Fibroblast of mammary gland (primary cell): ENCODE measurements around the gene SNX9.

Source experiments
- DNase-seq: peaks from one replicate; pipeline ENCODE4 v3.0.0-alpha.2; 2010; ENCODE audit warnings: low read depth
- H3K4me3 ChIP-seq: 2 replicates; pipeline ENCODE4 v1.5.1; 2011; ENCODE audit warnings: low read depth, mild to moderate bottlenecking, low read length, moderate library complexity; ENCODE audit not compliant: control insufficient read depth
- TF ChIP-seq, protein P1 (sequence below): conservative IDR thresholded peaks from 2 replicates; pipeline ENCODE4 v1.5.1; 2011; ENCODE audit warnings: low read depth, low read length, inconsistent platforms; ENCODE audit not compliant: control insufficient read depth, insufficient read depth

SNX9 gene

GRCh38 chr6:157811137-157811475, 11.9 kb upstream of the SNX9 start:
- TF ChIP-seq, protein P1, sequence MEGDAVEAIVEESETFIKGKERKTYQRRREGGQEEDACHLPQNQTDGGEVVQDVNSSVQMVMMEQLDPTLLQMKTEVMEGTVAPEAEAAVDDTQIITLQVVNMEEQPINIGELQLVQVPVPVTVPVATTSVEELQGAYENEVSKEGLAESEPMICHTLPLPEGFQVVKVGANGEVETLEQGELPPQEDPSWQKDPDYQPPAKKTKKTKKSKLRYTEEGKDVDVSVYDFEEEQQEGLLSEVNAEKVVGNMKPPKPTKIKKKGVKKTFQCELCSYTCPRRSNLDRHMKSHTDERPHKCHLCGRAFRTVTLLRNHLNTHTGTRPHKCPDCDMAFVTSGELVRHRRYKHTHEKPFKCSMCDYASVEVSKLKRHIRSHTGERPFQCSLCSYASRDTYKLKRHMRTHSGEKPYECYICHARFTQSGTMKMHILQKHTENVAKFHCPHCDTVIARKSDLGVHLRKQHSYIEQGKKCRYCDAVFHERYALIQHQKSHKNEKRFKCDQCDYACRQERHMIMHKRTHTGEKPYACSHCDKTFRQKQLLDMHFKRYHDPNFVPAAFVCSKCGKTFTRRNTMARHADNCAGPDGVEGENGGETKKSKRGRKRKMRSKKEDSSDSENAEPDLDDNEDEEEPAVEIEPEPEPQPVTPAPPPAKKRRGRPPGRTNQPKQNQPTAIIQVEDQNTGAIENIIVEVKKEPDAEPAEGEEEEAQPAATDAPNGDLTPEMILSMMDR = no peak
- no peak for DNase-seq
- no peak overlapping the region for H3K4me3 ChIP-seq

DNA sequence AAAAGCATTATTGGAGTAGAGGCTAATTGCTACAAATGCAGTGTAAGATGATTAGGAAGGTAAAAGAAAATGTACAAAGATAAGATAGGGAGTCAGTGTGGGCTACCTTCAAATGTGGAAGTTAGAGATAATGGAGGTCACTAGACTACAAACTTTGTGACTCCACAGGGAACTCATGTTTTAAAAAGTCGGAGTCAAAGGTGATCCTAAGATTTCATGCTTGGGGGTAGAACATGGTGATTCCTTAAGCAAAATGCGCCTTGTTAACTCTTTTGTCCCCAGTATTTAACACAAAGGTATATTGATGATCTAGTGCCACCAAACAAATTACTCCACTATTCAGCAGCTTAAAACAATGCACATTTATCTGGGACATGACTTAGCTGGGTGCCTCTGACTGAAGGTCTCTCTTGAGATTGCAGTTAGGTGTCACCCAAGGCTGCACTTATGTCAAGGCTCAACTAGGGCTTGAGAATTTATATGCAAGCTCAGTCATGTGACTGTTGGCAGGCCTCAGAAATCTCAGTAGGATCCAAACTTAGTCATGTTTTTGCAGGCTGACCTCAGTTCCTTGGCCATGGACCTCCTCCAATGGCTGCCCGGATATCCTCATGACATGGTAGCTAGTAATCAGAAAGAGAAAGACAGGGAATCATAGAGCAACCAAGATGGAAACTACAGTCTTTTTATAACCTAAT, 11.4 kb upstream of the SNX9 start:
- peak; percentile 86 for DNase-seq
- TF ChIP-seq, protein P1 = no peak
- H3K4me3 ChIP-seq = no peak overlapping the region

- TF ChIP-seq, protein P1 = no peak
- DNase-seq = no peak
Measured at GRCh38 chr6:157812425-157813171, 10.4 kb upstream of the SNX9 start.

DNA sequence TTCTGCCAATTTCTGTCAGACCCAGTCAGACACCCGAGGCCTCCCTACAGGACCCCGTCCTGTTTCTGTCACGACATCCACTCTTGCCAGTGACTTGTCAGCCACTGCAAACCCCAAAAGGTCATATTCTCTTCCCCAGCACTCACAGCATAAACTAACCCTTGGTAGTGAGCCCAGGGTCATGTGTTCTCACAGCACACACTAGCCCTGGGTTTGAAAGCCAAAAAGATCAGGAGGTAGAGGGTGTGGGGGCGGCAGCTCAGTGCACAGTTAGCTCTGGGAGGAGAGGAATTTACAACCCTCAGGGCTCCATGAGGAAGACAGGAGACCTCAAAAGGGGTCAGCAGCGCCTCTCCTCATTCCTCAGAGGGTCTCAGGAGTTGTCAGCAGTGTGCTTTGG, 9.9 kb upstream of the SNX9 start:
- TF ChIP-seq, protein P1 = no peak
- no peak overlapping the region for H3K4me3 ChIP-seq
- peak; percentile 85 for DNase-seq

More at GRCh38 chr6:157812425-157813171, 10.4 kb upstream of the SNX9 start:
- H3K4me3 ChIP-seq = no peak overlapping the region

DNA sequence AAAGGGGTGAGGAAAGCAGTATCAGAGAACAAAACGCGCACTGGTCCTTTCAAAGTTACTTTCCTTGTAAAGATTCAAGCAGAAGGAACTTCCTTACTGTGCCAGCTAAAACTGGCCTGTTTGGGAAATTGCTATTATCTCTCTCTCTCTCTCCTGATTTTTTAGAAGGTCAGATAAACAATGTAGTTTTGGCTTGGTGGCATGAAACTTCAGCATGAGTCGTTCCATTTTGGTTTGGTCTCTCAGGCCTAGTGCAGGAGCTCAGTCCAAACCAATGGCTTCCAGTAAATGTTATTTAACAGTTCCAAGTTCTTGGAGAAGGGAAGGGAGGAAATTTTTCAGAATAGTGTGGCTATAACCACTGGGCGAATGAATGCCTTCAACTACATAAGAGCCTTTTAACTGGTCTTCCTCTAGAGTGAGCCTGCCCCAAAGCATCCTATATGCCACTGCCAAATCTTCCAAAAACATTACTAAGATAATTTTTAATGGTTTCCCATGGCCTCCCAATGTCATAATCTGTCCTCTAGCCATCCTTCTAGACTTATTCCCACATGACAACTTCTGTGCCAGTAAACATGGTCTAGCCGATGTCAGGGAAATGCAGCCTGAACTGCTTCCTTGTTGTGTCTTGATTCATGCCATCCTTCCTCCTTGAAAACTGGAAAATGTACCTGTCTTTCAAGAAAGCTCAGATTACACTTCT, 9.1 kb upstream of the SNX9 start:
- TF ChIP-seq, protein P1 = no peak
- DNase-seq = peak; percentile 92
- H3K4me3 ChIP-seq = no peak overlapping the region

GRCh38 chr6:157814883-157815282, 8.2 kb upstream of the SNX9 start:
- TF ChIP-seq, protein P1 = no peak
- H3K4me3 ChIP-seq = no peak overlapping the region
- no peak for DNase-seq
